Colonic mucosa (tissue), 4 donors: ENCODE data around the gene HIPK3. TPM values are rescaled to one million over a fixed set of nuclear protein-coding genes. Genes with fewer than 3 reads are reported as not detected.

ENCODE experiments used
- DNase-seq: peaks from one replicate; pipeline ENCODE4 v3.0.0-alpha.2; 2020
- H3K27ac ChIP-seq: fragments of 200-600 bp; one replicate; pipeline ENCODE4 v1.8.0; 2021
- H3K27me3 ChIP-seq: fragments of 200-600 bp; one replicate; pipeline ENCODE4 v1.8.0; 2021
- H3K36me3 ChIP-seq: fragments of 200-600 bp; one replicate; pipeline ENCODE4 v1.8.0; 2021
- H3K4me1 ChIP-seq: fragments of 200-600 bp; one replicate; pipeline ENCODE4 v1.8.0; 2021; ENCODE audit warnings: mild to moderate bottlenecking
- H3K4me3 ChIP-seq: fragments of 200-600 bp; one replicate; pipeline ENCODE4 v1.8.0; 2021
- H3K9ac ChIP-seq, 2 donors: one replicate each; pipeline ENCODE4 v1.7.0; 2013; ENCODE audit warnings: control low read depth in 2 of 2, low read depth in 2 of 2, low read length in 2 of 2
- H3K9me3 ChIP-seq: fragments of 200-600 bp; one replicate; pipeline ENCODE4 v1.8.0; 2021
- intact Hi-C: fragments of 100-400 bp; cut with DNase I; formaldehyde crosslinking; loops from one replicate; pipeline ENCODE4 v1.14.1; 2022
- total RNA-seq, 2 donors: library from RNA; stranded (reverse); fragmentation: NEBNext Ultra II Directional in 1 of 2; extraction: Animal tissue kit (Norgen Biotek cat#: 25700) in 1 of 2; gene quantifications; one replicate each; pipeline ENCODE4 v1.2.1, GENCODE V29; 2021
- TF ChIP-seq, protein P1 (sequence below): fragments of 200-600 bp; IDR thresholded peaks from one replicate; pipeline ENCODE4 v1.8.0; 2022; ENCODE audit warnings: antibody characterized with exemption, mild to moderate bottlenecking
- donor health status: healthy.
- donor health status: DM: no; HTN: no; CAD: no.
- donor health status: DM: no; HTN: no; CAD: no.

Gene HIPK3
- total RNA-seq, 2 donors from 2014 or later, result 48.1 to 96.3 TPM

DNA sequence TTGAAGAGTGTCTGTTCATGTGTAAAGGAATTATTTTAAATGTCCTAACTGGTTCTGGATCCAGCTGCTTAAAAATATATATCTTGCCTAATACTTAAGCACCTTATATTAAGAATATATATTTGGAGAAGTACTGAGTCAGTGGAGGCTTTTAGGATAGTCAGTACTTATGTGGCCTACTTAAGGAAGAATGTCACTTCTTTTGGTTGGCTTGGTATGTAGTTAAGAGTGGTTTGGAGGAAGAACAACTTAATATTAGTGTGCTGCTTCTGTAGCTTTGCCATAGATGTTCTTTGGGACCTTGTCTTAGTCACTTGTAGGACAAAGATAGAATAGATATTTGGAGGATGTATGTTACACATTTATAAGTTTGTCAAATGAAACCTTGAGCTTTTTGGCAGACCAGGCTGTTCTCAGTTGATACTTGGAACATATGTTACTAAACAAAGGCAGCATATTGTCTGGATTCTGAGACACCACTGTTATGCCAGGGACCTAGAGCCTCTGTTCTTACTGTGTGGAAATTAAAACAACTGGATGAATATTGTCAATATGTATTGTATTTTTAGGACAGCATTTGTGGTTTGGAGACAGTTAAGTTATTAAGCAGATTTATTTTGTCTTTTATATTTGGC is 4.9 kb downstream of the HIPK3 start:
- no peaks in the 10 kb centered on the region for H3K9me3 ChIP-seq
- H3K4me3 ChIP-seq, result no peak overlapping the region
- peaks cover 5% of the 10 kb centered on the region for H3K4me1 ChIP-seq
- H3K27me3 ChIP-seq, result no peaks in the 10 kb centered on the region
- H3K27ac ChIP-seq, result no peak overlapping the region
- DNase-seq, result no peak
- H3K36me3 ChIP-seq, result no peaks in the 10 kb centered on the region
- intact Hi-C loops, result no loop called here
- TF ChIP-seq, protein P1, sequence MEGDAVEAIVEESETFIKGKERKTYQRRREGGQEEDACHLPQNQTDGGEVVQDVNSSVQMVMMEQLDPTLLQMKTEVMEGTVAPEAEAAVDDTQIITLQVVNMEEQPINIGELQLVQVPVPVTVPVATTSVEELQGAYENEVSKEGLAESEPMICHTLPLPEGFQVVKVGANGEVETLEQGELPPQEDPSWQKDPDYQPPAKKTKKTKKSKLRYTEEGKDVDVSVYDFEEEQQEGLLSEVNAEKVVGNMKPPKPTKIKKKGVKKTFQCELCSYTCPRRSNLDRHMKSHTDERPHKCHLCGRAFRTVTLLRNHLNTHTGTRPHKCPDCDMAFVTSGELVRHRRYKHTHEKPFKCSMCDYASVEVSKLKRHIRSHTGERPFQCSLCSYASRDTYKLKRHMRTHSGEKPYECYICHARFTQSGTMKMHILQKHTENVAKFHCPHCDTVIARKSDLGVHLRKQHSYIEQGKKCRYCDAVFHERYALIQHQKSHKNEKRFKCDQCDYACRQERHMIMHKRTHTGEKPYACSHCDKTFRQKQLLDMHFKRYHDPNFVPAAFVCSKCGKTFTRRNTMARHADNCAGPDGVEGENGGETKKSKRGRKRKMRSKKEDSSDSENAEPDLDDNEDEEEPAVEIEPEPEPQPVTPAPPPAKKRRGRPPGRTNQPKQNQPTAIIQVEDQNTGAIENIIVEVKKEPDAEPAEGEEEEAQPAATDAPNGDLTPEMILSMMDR, result no peak
- no peak overlapping the region for H3K9ac ChIP-seq

DNA sequence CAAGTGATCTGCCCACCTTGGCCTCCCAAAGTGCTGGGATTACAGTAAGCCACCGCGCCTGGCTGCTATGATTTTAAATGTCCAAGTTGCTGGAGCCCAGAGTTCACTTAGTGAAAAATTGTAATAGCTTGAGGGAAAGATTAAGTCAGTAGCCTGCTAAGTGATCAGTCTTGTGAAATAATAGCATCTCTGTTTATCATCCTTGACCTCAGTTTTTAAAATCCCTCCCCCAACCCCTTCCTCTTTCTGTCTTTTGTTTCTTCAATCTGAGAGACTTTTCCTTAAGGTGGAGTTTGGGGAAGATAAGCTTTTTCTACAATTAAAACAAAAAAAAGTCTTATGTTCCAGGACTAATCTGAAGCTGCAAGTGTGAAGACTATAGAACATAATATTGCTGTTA is 6.4 kb downstream of the HIPK3 start:
- H3K4me3 ChIP-seq, result no peak overlapping the region
- no peak for DNase-seq
- peaks cover 5% of the 10 kb centered on the region for H3K4me1 ChIP-seq
- no peaks in the 10 kb centered on the region for H3K27me3 ChIP-seq
- no peak overlapping the region for H3K9ac ChIP-seq
- H3K27ac ChIP-seq, result no peak overlapping the region
- H3K36me3 ChIP-seq, result no peaks in the 10 kb centered on the region
- TF ChIP-seq, protein P1, result no peak
- no peaks in the 10 kb centered on the region for H3K9me3 ChIP-seq
- intact Hi-C loops, result no loop called here

DNA sequence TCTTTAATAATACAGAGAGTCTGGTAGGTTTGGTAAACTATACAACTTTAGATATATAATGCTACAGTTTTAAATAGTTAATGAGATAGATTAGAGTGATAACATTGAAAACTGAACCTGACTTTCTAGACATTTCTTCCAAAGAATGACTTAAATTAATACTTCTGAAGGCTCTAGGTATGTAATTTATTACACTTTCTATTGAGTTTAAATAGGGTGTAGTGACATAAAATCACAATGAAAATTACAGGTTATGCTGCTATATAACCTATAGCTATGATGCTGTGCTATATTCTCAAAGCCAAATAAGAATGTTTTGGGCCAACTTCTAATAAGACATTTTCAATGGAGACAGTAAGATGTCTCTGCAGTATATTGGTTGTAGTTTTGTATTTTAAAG is 7.7 kb downstream of the HIPK3 start:
- H3K27me3 ChIP-seq, result no peaks in the 10 kb centered on the region
- no peak for DNase-seq
- H3K4me3 ChIP-seq, result no peak overlapping the region
- intact Hi-C loops, result no loop called here
- H3K9me3 ChIP-seq, result no peaks in the 10 kb centered on the region
- H3K27ac ChIP-seq, result no peak overlapping the region
- H3K4me1 ChIP-seq, result peaks cover 4% of the 10 kb centered on the region
- TF ChIP-seq, protein P1, result no peak
- H3K36me3 ChIP-seq, result no peaks in the 10 kb centered on the region
- no peak overlapping the region for H3K9ac ChIP-seq

DNA sequence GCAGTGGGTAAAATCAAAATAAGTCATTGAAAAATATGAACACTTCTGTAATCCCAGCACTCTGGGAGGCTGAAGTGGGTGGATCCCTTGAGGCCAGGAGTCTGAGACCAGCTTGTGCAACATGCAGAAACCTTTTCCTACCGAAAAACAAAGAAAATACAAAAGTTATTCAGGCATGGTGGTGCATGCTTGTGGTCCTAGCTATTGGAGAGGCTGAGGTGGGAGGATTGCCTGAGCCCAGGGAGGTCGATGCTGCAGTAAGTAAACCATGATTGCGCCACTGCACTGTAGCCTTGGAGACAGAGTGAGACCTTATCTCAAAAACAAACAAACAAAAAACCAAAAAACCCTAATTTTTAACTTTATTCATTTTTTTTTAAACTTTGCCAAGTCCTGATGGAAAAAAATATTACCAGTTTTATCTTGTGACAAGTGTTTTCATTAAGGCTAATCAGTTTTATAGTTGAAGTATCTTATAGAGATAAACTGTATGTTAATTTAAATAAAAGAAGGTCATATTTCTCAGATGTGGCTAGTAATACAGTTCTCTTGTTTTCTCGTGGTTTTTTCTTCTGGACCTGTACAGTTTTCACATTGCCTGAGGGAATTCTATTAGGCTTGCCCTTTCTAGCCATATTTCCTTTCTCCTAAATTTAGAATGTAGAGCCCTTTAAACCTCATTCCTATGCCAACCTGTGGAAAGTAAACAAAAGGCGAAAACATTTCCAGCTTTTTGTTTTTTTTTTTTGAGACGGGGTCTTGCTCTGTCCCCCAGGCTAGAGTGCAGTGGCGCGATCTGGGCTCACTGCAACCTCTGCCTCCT is 9.4 kb downstream of the HIPK3 start:
- no peak overlapping the region for H3K27ac ChIP-seq
- TF ChIP-seq, protein P1, result no peak
- no peak overlapping the region for H3K9ac ChIP-seq
- H3K27me3 ChIP-seq, result no peaks in the 10 kb centered on the region
- intact Hi-C loops, result no loop called here
- DNase-seq, result no peak
- no peaks in the 10 kb centered on the region for H3K36me3 ChIP-seq
- H3K4me1 ChIP-seq, result no peaks in the 10 kb centered on the region
- no peaks in the 10 kb centered on the region for H3K9me3 ChIP-seq
- H3K4me3 ChIP-seq, result no peak overlapping the region

DNA sequence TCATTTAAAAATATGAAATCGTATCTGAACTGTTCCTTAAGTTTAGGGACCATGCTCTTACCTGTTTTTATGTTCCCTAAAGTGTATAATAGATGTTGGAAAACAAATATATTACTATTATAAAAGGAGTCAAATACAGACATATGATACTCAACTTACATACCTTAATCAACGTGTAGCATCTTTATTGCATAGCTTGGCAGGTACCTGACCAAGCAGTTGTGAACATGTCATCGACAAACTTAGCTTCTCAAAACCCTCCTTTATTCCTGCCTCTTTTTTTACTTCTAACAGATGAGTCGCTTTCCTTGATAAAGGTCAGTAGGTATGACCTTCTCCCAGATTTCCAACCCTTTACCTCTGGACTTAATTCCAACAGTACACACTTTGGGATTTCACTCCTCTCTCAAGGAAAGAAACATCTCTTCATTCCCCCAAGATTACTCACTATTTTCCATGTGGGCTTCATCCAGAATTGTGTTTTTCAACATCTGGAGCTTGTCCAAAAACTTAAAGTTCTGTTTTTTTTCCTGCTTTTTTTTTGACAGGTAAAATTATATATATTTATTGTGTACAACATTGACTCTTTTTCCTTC is 11.9 kb downstream of the HIPK3 start:
- H3K9ac ChIP-seq, result no peak overlapping the region
- H3K4me3 ChIP-seq, result no peak overlapping the region
- H3K4me1 ChIP-seq, result no peaks in the 10 kb centered on the region
- no peaks in the 10 kb centered on the region for H3K27me3 ChIP-seq
- no peak overlapping the region for H3K27ac ChIP-seq
- TF ChIP-seq, protein P1, result no peak
- intact Hi-C loops, result no loop called here
- no peaks in the 10 kb centered on the region for H3K9me3 ChIP-seq
- H3K36me3 ChIP-seq, result no peaks in the 10 kb centered on the region
- DNase-seq, result no peak
